Upper lobe of right lung (tissue), 1 donor: Measurements from ENCODE around the gene MBD4. TPM values are rescaled to one million over a fixed set of nuclear protein-coding genes. Genes with fewer than 3 reads are reported as not detected.
"Not testable (repeated sequence)": the region's sequence is repeated elsewhere in the genome, so short reads cannot be mapped to it uniquely, and the experiment has no call there.

Source experiments
- ATAC-seq: fragments of 200-7000 bp; cut with Tn5 transposase; one replicate; pipeline ENCODE4 v1.9.1; 2020; ENCODE audit warnings: mild to moderate bottlenecking, moderate library complexity
- DNase-seq: peaks from one replicate; pipeline ENCODE4 v3.0.0-alpha.2; 2020
- H3K27ac ChIP-seq: fragments of 200-600 bp; one replicate; pipeline ENCODE4 v1.8.0; 2022
- H3K27me3 ChIP-seq: fragments of 200-600 bp; one replicate; pipeline ENCODE4 v1.8.0; 2022; ENCODE audit warnings: mild to moderate bottlenecking
- H3K36me3 ChIP-seq: fragments of 200-600 bp; one replicate; pipeline ENCODE4 v1.8.0; 2022
- H3K4me1 ChIP-seq: fragments of 200-600 bp; one replicate; pipeline ENCODE4 v1.8.0; 2022
- H3K4me3 ChIP-seq: fragments of 200-600 bp; one replicate; pipeline ENCODE4 v1.8.0; 2022; ENCODE audit warnings: mild to moderate bottlenecking
- H3K9me3 ChIP-seq: fragments of 200-600 bp; one replicate; pipeline ENCODE4 v1.8.0; 2022
- intact Hi-C: fragments of 100-400 bp; cut with DNase I; formaldehyde crosslinking; loops from one replicate; pipeline ENCODE4 v1.11.0; 2022
- total RNA-seq: library from RNA; stranded (reverse); fragmentation: NEBNext Ultra II Directional; extraction: Animal tissue kit (Norgen Biotek cat#: 25700); gene quantifications from one replicate; pipeline ENCODE4 v1.2.1, GENCODE V29; 2021
- TF ChIP-seq, protein P1 (sequence below): fragments of 200-600 bp; IDR thresholded peaks from one replicate; pipeline ENCODE4 v1.8.0; 2022; ENCODE audit warnings: antibody characterized with exemption
- donor health status: DM: no; HTN: yes; CAD: no; lungs with severe emphysema.

Gene MBD4
- total RNA-seq, 1 donor from 2014 or later: 36.4 TPM

- TF ChIP-seq, protein P1, sequence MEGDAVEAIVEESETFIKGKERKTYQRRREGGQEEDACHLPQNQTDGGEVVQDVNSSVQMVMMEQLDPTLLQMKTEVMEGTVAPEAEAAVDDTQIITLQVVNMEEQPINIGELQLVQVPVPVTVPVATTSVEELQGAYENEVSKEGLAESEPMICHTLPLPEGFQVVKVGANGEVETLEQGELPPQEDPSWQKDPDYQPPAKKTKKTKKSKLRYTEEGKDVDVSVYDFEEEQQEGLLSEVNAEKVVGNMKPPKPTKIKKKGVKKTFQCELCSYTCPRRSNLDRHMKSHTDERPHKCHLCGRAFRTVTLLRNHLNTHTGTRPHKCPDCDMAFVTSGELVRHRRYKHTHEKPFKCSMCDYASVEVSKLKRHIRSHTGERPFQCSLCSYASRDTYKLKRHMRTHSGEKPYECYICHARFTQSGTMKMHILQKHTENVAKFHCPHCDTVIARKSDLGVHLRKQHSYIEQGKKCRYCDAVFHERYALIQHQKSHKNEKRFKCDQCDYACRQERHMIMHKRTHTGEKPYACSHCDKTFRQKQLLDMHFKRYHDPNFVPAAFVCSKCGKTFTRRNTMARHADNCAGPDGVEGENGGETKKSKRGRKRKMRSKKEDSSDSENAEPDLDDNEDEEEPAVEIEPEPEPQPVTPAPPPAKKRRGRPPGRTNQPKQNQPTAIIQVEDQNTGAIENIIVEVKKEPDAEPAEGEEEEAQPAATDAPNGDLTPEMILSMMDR: no peak
- intact Hi-C loops: no loop called here
- H3K9me3 ChIP-seq: no peaks in the 10 kb centered on the region
- no peak for DNase-seq
- H3K4me1 ChIP-seq: peaks cover 4% of the 10 kb centered on the region
- H3K36me3 ChIP-seq: no peaks in the 10 kb centered on the region
- no peaks in the 10 kb centered on the region for H3K27me3 ChIP-seq
- H3K4me3 ChIP-seq: no peak overlapping the region
- peak overlapping the region; percentile 11 for H3K27ac ChIP-seq
- no peak for ATAC-seq
Measured at GRCh38 chr3:129416415-129416814, 23.3 kb downstream of the MBD4 start.

GRCh38 chr3:129415830-129416229 is 23.9 kb downstream of the MBD4 start:
- H3K4me1 ChIP-seq: peaks cover 4% of the 10 kb centered on the region
- no peaks in the 10 kb centered on the region for H3K36me3 ChIP-seq
- no peaks in the 10 kb centered on the region for H3K27me3 ChIP-seq
- ATAC-seq (no peak), DNase-seq (no peak)
- TF ChIP-seq, protein P1: no peak
- H3K4me3 ChIP-seq: no peak overlapping the region
- intact Hi-C loops: no loop called here
- H3K9me3 ChIP-seq: no peaks in the 10 kb centered on the region
- no peak overlapping the region for H3K27ac ChIP-seq

GRCh38 chr3:129415378-129415777 is 24.4 kb downstream of the MBD4 start:
- Histone ChIP-seq H3K9me3 (no peaks in the 10 kb centered on the region), H3K4me1 (peaks cover 4% of the 10 kb centered on the region), H3K27ac (no peak overlapping the region), H3K36me3 (no peaks in the 10 kb centered on the region), H3K4me3 (no peak overlapping the region), H3K27me3 (no peaks in the 10 kb centered on the region)
- intact Hi-C loops: no loop called here
- ATAC-seq (no peak), DNase-seq (no peak)
- TF ChIP-seq, protein P1: no peak

DNA sequence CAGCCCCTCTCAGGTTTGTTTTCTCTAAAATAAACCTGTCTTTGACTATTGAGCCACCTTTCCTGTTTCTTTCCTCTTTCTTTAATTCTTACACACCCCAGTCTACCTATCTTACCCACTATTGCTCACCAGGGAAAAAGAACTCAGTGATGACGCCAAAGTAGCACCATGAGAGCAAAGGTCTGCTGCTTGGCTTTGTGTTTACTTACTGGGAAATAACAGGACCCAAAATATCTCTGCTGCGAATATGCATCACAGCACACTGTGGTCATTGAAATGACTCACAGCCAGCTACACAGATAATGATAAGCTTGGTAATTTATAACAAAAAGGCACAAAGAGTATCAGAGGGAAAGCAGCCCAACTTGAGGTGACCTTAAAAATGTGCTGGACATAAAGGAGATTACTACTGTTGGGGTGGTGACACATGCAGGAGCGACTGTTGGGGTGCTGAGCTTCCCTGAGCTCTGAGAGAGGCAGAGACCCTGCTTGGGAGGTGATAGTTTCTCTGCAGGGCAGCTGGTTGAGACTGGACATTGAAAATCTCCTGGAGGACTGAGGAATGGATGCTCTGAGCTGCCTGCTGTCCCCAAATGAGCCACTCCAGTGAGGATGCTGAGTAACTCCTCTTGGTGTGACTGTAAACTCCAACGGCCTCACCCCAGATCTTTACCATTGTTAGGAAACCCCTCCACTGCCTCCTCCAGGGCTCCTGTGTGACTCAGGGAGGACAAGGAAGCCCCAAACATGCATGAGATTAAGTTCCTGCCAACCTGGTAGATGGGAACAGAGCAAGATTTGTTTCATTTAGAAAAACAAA is 25.9 kb downstream of the MBD4 start:
- peaks cover 4% of the 10 kb centered on the region for H3K4me1 ChIP-seq
- H3K27ac ChIP-seq: peak overlapping the region; percentile 8
- H3K36me3 ChIP-seq: no peaks in the 10 kb centered on the region
- no peak overlapping the region for H3K4me3 ChIP-seq
- ATAC-seq: no peak
- TF ChIP-seq, protein P1: no peak
- intact Hi-C loops: no loop called here
- no peaks in the 10 kb centered on the region for H3K27me3 ChIP-seq
- H3K9me3 ChIP-seq: no peaks in the 10 kb centered on the region
- no peak for DNase-seq

DNA sequence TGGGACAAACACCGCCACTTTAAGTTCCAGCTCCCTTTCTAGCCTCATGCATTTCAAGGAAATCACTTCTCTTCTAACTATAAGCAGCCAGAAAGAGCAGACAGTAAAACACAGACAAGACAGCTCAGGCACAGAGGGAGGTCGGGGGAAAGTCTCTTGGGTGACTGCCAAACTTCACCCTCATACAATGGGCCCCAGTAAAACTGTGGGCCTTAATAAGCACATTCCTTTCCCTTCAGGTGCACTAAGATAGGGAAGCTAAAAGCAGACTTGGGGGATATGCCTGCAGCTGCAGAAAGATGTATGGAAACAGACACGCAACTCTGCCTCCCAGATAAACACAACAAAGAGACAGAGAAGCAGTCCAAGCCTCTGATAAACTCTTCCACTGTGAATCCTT is 26.5 kb downstream of the MBD4 start:
- ATAC-seq, DNase-seq: not testable (repeated sequence)

DNA sequence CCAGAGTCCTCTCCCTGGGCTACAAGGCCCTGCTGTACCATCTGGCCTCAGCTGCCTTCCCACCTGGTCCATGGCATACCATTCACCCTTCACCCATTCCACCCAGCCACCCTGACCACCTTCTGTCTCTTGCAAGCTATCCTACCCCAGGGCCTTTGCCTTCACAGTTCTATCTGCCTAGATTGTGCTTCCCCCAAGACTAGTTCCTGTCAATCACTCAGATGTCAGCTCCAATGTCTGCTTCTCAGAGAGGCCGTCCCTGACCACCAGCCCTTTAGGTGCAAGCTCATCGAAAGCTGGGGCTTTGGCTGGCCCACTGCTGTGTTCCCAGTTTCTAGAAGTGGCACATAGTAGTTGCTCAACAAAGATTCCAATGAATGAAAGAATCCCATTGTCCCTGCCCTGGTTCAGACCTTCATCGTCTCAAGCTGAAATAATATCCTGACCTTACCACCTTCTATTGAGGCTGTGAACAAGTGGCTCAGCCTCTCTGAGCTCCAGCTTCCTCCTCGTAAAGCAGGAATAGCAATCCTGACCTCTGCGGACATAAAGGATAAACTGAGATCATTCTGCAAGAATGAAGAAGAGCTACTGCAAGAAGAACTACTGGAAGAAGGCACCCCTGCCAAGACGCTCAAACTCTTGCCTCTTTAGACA is 27.1 kb downstream of the MBD4 start:
- ATAC-seq (no peak), DNase-seq (no peak)
- H3K9me3 ChIP-seq: no peaks in the 10 kb centered on the region
- TF ChIP-seq, protein P1: no peak
- intact Hi-C loops: no loop called here
- peaks cover 4% of the 10 kb centered on the region for H3K4me1 ChIP-seq
- H3K27ac ChIP-seq: no peak overlapping the region
- H3K27me3 ChIP-seq: no peaks in the 10 kb centered on the region
- no peak overlapping the region for H3K4me3 ChIP-seq
- H3K36me3 ChIP-seq: no peaks in the 10 kb centered on the region

More for the DNA sequence above, 26.5 kb downstream of the MBD4 start:
- H3K4me1 ChIP-seq, H3K27me3 ChIP-seq, H3K4me3 ChIP-seq, H3K9me3 ChIP-seq, H3K36me3 ChIP-seq, intact Hi-C loops, H3K27ac ChIP-seq: not testable (repeated sequence)
